ENCODE measurements around the gene HOXB5. TPM values are rescaled to one million over a fixed set of nuclear protein-coding genes. Genes with fewer than 3 reads are reported as not detected.

The HOXB5 gene
- total RNA-seq, 1 donor from 2014 or later = not detected

DNA sequence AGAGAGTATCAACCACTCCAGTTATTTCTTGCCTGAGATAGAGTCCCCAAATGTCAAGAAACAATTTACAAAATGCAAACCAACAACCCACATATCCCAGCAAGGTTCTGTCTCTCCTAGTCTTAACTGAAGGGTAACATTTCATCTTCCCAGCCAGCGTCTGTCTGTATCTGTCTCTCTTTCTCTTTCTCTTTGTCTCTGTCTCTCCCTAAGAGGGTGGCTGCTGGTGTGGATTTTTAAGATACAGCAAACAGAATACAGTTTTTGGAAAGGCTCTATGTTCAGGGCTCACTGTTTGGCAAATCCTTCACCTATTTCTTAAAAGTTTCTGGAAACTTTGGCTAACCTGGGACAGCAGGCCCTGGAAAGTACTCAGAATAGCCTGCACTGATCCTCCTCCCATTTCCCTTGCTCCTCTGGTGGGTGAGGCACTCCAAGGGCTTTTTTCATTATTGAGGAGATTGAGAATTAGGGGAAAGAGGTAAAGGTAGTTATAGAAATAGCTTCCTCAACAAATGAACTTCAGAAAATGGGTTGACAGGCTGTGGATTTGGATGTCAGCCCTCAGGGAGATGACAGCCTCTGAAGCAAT, 21.7 kb downstream of the HOXB5 start:
- H3K27ac ChIP-seq = no peak overlapping the region

DNA sequence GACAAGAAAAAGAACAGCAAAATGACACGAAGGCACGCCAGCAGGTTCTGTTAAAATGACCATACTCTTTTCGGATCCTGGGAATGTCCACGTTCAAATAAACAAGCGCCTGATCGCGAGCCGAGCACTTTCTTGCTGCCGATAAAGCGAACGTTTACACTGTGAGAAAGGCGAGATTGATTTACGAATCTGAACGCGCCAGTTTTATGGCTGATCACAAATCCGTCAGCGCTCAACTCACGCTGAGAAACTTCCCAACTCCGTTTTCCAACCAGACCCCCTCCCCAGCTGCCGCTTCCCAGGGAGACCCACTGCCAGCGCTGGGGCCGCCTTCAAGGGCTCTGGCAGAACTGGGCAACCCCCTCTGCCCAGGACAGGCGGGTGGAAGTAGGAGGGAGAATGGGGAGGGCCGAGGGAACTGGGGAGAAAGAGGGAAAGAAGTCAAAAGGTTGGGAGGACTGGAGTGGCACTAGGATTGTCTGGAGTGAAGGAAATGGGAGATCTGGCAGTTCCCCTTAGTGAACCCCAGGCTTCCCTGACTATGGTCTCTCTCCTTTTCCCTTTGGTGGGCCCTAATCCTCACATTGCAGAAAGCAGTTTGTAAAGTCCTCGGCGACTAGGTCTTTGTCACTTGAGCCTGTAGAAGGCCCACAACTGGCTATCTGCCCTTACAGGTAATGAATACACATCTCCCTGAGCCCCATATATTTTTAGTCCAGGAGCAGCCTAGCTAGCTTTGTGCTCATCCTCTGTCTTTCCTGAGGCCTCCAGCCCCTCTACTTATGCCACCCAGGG, 22.4 kb downstream of the HOXB5 start:
- Mint-ChIP-seq H3K4me1 (no peaks in the 10 kb centered on the region), H3K27me3 (ENCODE audit: insufficient read depth, low read depth) (peaks cover 41% of the 10 kb centered on the region), H3K27ac (no peak overlapping the region), H3K36me3 (no peaks in the 10 kb centered on the region), H3K9me3 (peaks cover 2% of the 10 kb centered on the region), H3K4me3 (no peak overlapping the region)
- Histone ChIP-seq H3K4me2 (no peak overlapping the region), H3K4me1 (no peaks in the 10 kb centered on the region), H3K27ac (no peak overlapping the region), H3K36me3 (no peaks in the 10 kb centered on the region), H3K27me3 (peaks cover 100% of the 10 kb centered on the region), H4K20me1 (ENCODE audit: low read depth) (peaks cover 98% of the 10 kb centered on the region), H3F3A (ENCODE audit: low read depth) (no peaks in the 10 kb centered on the region), H2AFZ (replicated peaks) (no peak overlapping the region), H3K9me3 (ENCODE audit: low read depth) (no peaks in the 10 kb centered on the region), H3K4me3 (no peak overlapping the region), H3K79me2 (ENCODE audit: low read depth) (no peaks in the 10 kb centered on the region), H3K9ac (no peak overlapping the region)
- DNase-seq (ENCODE audit: low spot score) = no peak
- TF ChIP-seq EZH2phosphoT487 (IDR thresholded peaks at IDR 0.05) = peak; percentile 48
- TF ChIP-seq, protein P1, sequence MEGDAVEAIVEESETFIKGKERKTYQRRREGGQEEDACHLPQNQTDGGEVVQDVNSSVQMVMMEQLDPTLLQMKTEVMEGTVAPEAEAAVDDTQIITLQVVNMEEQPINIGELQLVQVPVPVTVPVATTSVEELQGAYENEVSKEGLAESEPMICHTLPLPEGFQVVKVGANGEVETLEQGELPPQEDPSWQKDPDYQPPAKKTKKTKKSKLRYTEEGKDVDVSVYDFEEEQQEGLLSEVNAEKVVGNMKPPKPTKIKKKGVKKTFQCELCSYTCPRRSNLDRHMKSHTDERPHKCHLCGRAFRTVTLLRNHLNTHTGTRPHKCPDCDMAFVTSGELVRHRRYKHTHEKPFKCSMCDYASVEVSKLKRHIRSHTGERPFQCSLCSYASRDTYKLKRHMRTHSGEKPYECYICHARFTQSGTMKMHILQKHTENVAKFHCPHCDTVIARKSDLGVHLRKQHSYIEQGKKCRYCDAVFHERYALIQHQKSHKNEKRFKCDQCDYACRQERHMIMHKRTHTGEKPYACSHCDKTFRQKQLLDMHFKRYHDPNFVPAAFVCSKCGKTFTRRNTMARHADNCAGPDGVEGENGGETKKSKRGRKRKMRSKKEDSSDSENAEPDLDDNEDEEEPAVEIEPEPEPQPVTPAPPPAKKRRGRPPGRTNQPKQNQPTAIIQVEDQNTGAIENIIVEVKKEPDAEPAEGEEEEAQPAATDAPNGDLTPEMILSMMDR (IDR thresholded peaks at IDR 0.05) = no peak
- peak; percentile 85 for TF ChIP-seq EZH2 (IDR thresholded peaks at IDR 0.05)

More for the DNA sequence above, 21.7 kb downstream of the HOXB5 start:
- Histone ChIP-seq H3K9ac (no peak overlapping the region), H4K20me1 (ENCODE audit: low read depth) (peaks cover 98% of the 10 kb centered on the region), H3K79me2 (ENCODE audit: low read depth) (no peaks in the 10 kb centered on the region), H3K36me3 (no peaks in the 10 kb centered on the region), H3K9me3 (ENCODE audit: low read depth) (no peaks in the 10 kb centered on the region), H3K4me1 (no peaks in the 10 kb centered on the region), H3K4me2 (no peak overlapping the region), H3K27me3 (peaks cover 100% of the 10 kb centered on the region), H3K4me3 (no peak overlapping the region), H2AFZ (replicated peaks) (no peak overlapping the region), H3F3A (ENCODE audit: low read depth) (no peaks in the 10 kb centered on the region)
- TF ChIP-seq EZH2phosphoT487 (IDR thresholded peaks at IDR 0.05) = no peak
- TF ChIP-seq, protein P1 (IDR thresholded peaks at IDR 0.05) = no peak
- no peak for TF ChIP-seq EZH2 (IDR thresholded peaks at IDR 0.05)
- DNase-seq (ENCODE audit: low spot score) = no peak
- Mint-ChIP-seq H3K27me3 (ENCODE audit: insufficient read depth, low read depth) (peaks cover 46% of the 10 kb centered on the region), H3K36me3 (no peaks in the 10 kb centered on the region), H3K4me1 (no peaks in the 10 kb centered on the region), H3K4me3 (no peak overlapping the region), H3K9me3 (peaks cover 2% of the 10 kb centered on the region), H3K27ac (no peak overlapping the region)

DNA sequence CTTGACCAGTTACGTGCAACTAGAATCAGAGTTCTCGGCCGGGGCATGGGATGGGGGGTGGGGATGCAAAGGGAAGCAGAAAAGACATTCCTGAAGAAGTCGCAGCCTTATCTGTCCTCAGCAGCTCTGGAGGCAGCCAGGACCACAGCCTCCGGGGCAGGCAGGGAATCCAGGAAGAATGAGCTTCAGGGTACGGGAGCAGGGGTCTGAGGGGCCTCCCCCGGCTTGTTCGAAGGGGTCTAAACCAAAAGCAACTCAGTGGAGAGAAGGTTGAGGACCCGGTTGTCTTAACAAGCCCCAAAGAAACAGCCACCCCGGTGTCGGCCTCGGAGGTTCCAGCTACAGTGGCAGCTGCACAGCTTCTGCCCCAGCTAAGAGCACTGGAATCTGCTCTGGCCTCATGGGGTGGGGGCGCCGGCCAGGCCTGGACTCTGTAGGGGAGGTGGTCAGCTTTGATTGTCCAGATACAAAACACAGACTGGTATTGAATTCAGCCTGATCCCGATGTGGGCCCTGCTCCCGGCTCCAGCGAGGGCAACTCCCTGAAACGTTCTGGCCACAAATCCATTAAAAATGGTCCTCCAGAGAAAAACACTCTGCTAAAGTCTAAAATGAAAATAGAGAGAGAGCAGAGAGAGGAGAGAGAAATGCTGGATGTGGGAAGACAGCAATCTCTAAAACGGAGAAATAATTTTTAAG, 23.1 kb downstream of the HOXB5 start:
- H3K79me2 ChIP-seq (ENCODE audit: low read depth) = no peaks in the 10 kb centered on the region
- H3K27ac ChIP-seq = no peak overlapping the region
- no peaks in the 10 kb centered on the region for H3K36me3 ChIP-seq
- Mint-ChIP-seq H3K27ac (no peak overlapping the region), H3K27me3 (ENCODE audit: insufficient read depth, low read depth) (peaks cover 34% of the 10 kb centered on the region), H3K36me3 (no peaks in the 10 kb centered on the region), H3K4me3 (no peak overlapping the region), H3K9me3 (peaks cover 2% of the 10 kb centered on the region), H3K4me1 (no peaks in the 10 kb centered on the region)
- H2AFZ ChIP-seq (replicated peaks) = no peak overlapping the region
- no peak overlapping the region for H3K4me3 ChIP-seq
- H3K9me3 ChIP-seq (ENCODE audit: low read depth) = no peaks in the 10 kb centered on the region
- no peak overlapping the region for H3K9ac ChIP-seq
- H3K27me3 ChIP-seq = peaks cover 100% of the 10 kb centered on the region
- H3F3A ChIP-seq (ENCODE audit: low read depth) = no peaks in the 10 kb centered on the region
- peaks cover 98% of the 10 kb centered on the region for H4K20me1 ChIP-seq (ENCODE audit: low read depth)
- TF ChIP-seq, protein P1 (IDR thresholded peaks at IDR 0.05) = no peak
- TF ChIP-seq EZH2phosphoT487 (IDR thresholded peaks at IDR 0.05) = peak; percentile 84
- TF ChIP-seq EZH2 (IDR thresholded peaks at IDR 0.05) = peak; percentile 95
- no peaks in the 10 kb centered on the region for H3K4me1 ChIP-seq
- H3K4me2 ChIP-seq = no peak overlapping the region
- DNase-seq (ENCODE audit: low spot score) = no peak
